DND-41 (cell line): Measurements from ENCODE around the gene MYRIP.

Experiments
- ATAC-seq: fragments of 200-7000 bp; cut with Tn5 transposase; 3 replicates; pipeline ENCODE4 v1.9.1; 2021; ENCODE audit warnings: low read depth; ENCODE audit not compliant: insufficient read depth
- DNase-seq: peaks from one replicate; pipeline ENCODE4 v3.0.0-alpha.2; 2020
- H2AFZ ChIP-seq: 2 replicates; pipeline ENCODE4 v1.6.0; 2012; ENCODE audit warnings: low read depth, low read length
- H3K27ac ChIP-seq: 2 replicates; pipeline ENCODE4 v1.5.1; 2012; ENCODE audit warnings: low read length, inconsistent platforms
- H3K27me3 ChIP-seq: fragments of 200-600 bp; sonication (generic); 2 replicates; pipeline ENCODE4 v1.6.0; 2012; ENCODE audit warnings: low read length, mild to moderate bottlenecking, inconsistent platforms; ENCODE audit not compliant: insufficient read depth, poor library complexity
- H3K36me3 ChIP-seq: 2 replicates; pipeline ENCODE4 v1.5.1; 2012; ENCODE audit warnings: low read length, inconsistent platforms; ENCODE audit not compliant: insufficient read depth
- H3K4me1 ChIP-seq: 2 replicates; pipeline ENCODE4 v1.5.1; 2012; ENCODE audit warnings: mild to moderate bottlenecking, low read length; ENCODE audit not compliant: insufficient read depth
- H3K4me2 ChIP-seq: 2 replicates; pipeline ENCODE4 v1.6.0; 2012; ENCODE audit warnings: mild to moderate bottlenecking, moderate library complexity, low read length, inconsistent platforms; ENCODE audit not compliant: insufficient read depth
- H3K4me3 ChIP-seq, 2 experiments: fragments of 200-600 bp in 1 of 2; shearing (Covaris generic) in 1 of 2; 2 replicates each; pipeline ENCODE4 v1.5.1; 2012 to 2016; ENCODE audit warnings: inconsistent platforms in 2 of 2, low read length in 2 of 2, mild to moderate bottlenecking in 2 of 2, low read depth in 1 of 2, moderate library complexity in 1 of 2
- H3K79me2 ChIP-seq: 2 replicates; pipeline ENCODE4 v1.6.0; 2012; ENCODE audit warnings: low read length, inconsistent platforms; ENCODE audit not compliant: insufficient read depth
- H3K9ac ChIP-seq: 2 replicates; pipeline ENCODE4 v1.6.0; 2012; ENCODE audit warnings: low read depth, mild to moderate bottlenecking, inconsistent platforms, low read length, moderate library complexity
- H3K9me3 ChIP-seq: 2 replicates; pipeline ENCODE4 v1.5.1; 2012; ENCODE audit warnings: low read length, moderate library complexity, mild to moderate bottlenecking, inconsistent platforms; ENCODE audit not compliant: insufficient read depth, severe bottlenecking
- H4K20me1 ChIP-seq: 2 replicates; pipeline ENCODE4 v1.6.0; 2012; ENCODE audit warnings: low read length; ENCODE audit not compliant: insufficient read depth
- EZH2 ChIP-seq: IDR thresholded peaks from 3 replicates; pipeline ENCODE4 v1.6.1; 2012; ENCODE audit warnings: borderline replicate concordance, low read depth, mild to moderate bottlenecking, moderate library complexity, low read length, inconsistent platforms; ENCODE audit not compliant: severe bottlenecking
- TF ChIP-seq, protein P1 (sequence below): IDR thresholded peaks from 2 replicates; pipeline ENCODE4 v1.5.1; 2012; ENCODE audit warnings: borderline replicate concordance, low read length, moderate library complexity, mild to moderate bottlenecking; ENCODE audit not compliant: poor library complexity, severe bottlenecking; ENCODE audit errors: extremely low read depth

The MYRIP gene

GRCh38 chr3:40237889-40238571 lies 428.6 kb downstream of the MYRIP start:
- Histone ChIP-seq H3K9me3 (no peaks in the 10 kb centered on the region), H3K27ac (no peak overlapping the region), H3K4me3 (no peak overlapping the region), H3K9ac (no peak overlapping the region), H3K79me2 (no peaks in the 10 kb centered on the region), H2AFZ (no peak overlapping the region), H3K4me2 (no peak overlapping the region), H3K36me3 (no peaks in the 10 kb centered on the region), H3K27me3 (no peaks in the 10 kb centered on the region), H4K20me1 (no peaks in the 10 kb centered on the region), H3K4me1 (no peaks in the 10 kb centered on the region)
- DNase-seq (no peak), ATAC-seq (no peak)
- TF ChIP-seq, protein P1, sequence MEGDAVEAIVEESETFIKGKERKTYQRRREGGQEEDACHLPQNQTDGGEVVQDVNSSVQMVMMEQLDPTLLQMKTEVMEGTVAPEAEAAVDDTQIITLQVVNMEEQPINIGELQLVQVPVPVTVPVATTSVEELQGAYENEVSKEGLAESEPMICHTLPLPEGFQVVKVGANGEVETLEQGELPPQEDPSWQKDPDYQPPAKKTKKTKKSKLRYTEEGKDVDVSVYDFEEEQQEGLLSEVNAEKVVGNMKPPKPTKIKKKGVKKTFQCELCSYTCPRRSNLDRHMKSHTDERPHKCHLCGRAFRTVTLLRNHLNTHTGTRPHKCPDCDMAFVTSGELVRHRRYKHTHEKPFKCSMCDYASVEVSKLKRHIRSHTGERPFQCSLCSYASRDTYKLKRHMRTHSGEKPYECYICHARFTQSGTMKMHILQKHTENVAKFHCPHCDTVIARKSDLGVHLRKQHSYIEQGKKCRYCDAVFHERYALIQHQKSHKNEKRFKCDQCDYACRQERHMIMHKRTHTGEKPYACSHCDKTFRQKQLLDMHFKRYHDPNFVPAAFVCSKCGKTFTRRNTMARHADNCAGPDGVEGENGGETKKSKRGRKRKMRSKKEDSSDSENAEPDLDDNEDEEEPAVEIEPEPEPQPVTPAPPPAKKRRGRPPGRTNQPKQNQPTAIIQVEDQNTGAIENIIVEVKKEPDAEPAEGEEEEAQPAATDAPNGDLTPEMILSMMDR, result no peak
- TF ChIP-seq EZH2, result no peak

DNA sequence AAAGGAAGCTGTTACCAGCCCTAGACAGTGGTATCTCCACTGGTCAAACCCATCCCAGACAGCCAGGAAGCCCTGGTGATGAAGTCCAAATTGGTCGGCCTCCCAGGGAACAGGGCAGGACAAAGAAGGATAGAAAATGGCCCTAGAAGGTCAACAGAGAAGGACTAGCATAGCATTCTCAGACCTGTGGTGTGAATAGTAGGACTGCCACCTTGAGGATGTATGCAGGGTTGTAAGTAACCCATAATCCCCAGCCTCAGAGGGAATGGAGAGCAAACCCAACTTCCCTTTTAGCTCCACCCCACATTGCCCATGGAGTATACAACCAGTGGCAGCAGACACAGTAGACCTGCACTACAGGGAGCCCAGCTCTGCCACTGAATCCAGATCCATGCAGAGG lies 431.5 kb downstream of the MYRIP start:
- no peak for TF ChIP-seq EZH2
- TF ChIP-seq, protein P1, result no peak

DNA sequence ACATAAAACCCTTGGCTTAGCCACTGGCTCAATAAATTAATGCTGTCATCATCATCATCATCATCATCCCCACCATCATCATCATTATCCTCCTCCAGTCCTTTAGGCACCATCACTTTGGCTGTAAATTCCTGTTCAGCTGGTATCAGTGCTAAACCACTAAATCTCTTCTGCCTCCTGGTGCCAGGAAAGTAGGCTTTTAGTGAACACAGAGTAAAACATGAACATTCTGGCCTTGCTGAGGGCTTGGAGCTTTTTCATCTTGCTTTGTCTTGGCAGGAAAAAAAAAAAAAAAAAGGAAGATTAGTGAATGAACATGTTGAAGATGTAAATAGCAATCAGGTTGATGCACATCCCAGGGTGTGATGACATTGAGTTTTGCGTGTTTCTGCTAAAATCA lies 432.8 kb downstream of the MYRIP start:
- Histone ChIP-seq H3K79me2 (no peaks in the 10 kb centered on the region), H3K9ac (no peak overlapping the region), H3K4me2 (no peak overlapping the region), H2AFZ (no peak overlapping the region), H4K20me1 (no peaks in the 10 kb centered on the region), H3K36me3 (no peaks in the 10 kb centered on the region), H3K4me1 (no peaks in the 10 kb centered on the region), H3K27me3 (no peaks in the 10 kb centered on the region), H3K27ac (no peak overlapping the region), H3K4me3 (no peak overlapping the region), H3K9me3 (no peaks in the 10 kb centered on the region)
- ATAC-seq (no peak), DNase-seq (no peak)
- no peak for TF ChIP-seq EZH2
- TF ChIP-seq, protein P1, result no peak

More for the DNA sequence above, 431.5 kb downstream of the MYRIP start:
- H3K27ac ChIP-seq, result no peak overlapping the region
- no peaks in the 10 kb centered on the region for H3K36me3 ChIP-seq
- H3K4me1 ChIP-seq, result no peaks in the 10 kb centered on the region
- no peak for ATAC-seq
- no peaks in the 10 kb centered on the region for H3K79me2 ChIP-seq
- H4K20me1 ChIP-seq, result no peaks in the 10 kb centered on the region
- H3K27me3 ChIP-seq, result no peaks in the 10 kb centered on the region
- no peak overlapping the region for H3K4me2 ChIP-seq
- no peak for DNase-seq
- H2AFZ ChIP-seq, result no peak overlapping the region
- no peak overlapping the region for H3K4me3 ChIP-seq
- no peaks in the 10 kb centered on the region for H3K9me3 ChIP-seq
- no peak overlapping the region for H3K9ac ChIP-seq
